K562 (cell line): ENCODE results near the gene MERTK.

ENCODE experiments used
- CREB1 ChIP-seq, 2 experiments: sonication (generic) in 1 of 2; formaldehyde crosslinking in 1 of 2; IDR thresholded peaks; 2 replicates each; pipeline versions ENCODE4 v1.6.1 to v1.8.0; 2012 to 2022; ENCODE audit warnings: inconsistent platforms in 1 of 2, mild to moderate bottlenecking in 1 of 2, missing genetic modification reagents in 1 of 2, moderate library complexity in 1 of 2
- GABPA ChIP-seq: fragments of 200-800 bp; sonication (Bioruptor generic); conservative IDR thresholded peaks from 2 replicates; pipeline ENCODE4 v1.6.1; 2016; ENCODE audit warnings: low read depth, missing genetic modification characterization, missing compliant biosample characterization
- HDAC6 ChIP-seq: IDR thresholded peaks from 2 replicates; pipeline ENCODE4 v1.6.1; 2012; ENCODE audit warnings: low read depth, mild to moderate bottlenecking, control low read depth, inconsistent platforms, low read length, moderate library complexity
- IFI16 ChIP-seq: fragments of 250-450 bp; sonication (Bioruptor Pico); IDR thresholded peaks from 2 replicates; pipeline ENCODE4 v2.1.2; 2022; ENCODE audit warnings: mild to moderate bottlenecking, inconsistent platforms
- JUN ChIP-seq, 2 experiments: sonication (generic) in 1 of 2; formaldehyde crosslinking in 1 of 2; IDR thresholded peaks; 2 replicates each; pipeline versions ENCODE4 v1.6.1 to v1.8.0; 2012 to 2022; ENCODE audit warnings: borderline replicate concordance in 2 of 2, mild to moderate bottlenecking in 2 of 2, improper control_type of control experiment in 1 of 2, low read depth in 1 of 2, low read length in 1 of 2, missing genetic modification reagents in 1 of 2
- JUND ChIP-seq, 2 experiments: IDR thresholded peaks; 2 replicates in 1 of 2; 3 replicates in 1 of 2; pipeline ENCODE4 v1.6.1; 2011; ENCODE audit warnings: borderline replicate concordance in 2 of 2, low read depth in 2 of 2, low read length in 2 of 2, improper control_type of control experiment in 1 of 2, missing biosample characterization in 1 of 2, missing genetic modification characterization in 1 of 2, missing genetic modification reagents in 1 of 2
- POLR2A ChIP-seq: fragments of 450-650 bp; conservative IDR thresholded peaks from 2 replicates; pipeline ENCODE4 v1.6.1; 2016
- POU5F1 ChIP-seq: fragments of 150-350 bp; IDR thresholded peaks from 2 replicates; pipeline ENCODE4 v1.6.1; 2014; ENCODE audit warnings: borderline replicate concordance, low read length, low read depth, mild to moderate bottlenecking; ENCODE audit not compliant: partially characterized antibody
- SAFB ChIP-seq: fragments of 200-400 bp; formaldehyde crosslinking; IDR thresholded peaks from 2 replicates; pipeline ENCODE4 v1.6.1; 2017; ENCODE audit warnings: low read depth, low read length, borderline replicate concordance
- ZNF551 ChIP-seq: fragments of 250-450 bp; sonication (Bioruptor Pico); IDR thresholded peaks from 2 replicates; pipeline ENCODE4 v1.5.0; 2021; ENCODE audit warnings: mild to moderate bottlenecking, moderate library complexity
- TF ChIP-seq, protein P1 (sequence below), 3 experiments: IDR thresholded peaks in 2 of 3; conservative IDR thresholded peaks in 1 of 3; 2 replicates each; pipeline ENCODE4 v1.5.1; 2011 to 2012; ENCODE audit warnings: low read length in 3 of 3, mild to moderate bottlenecking in 3 of 3, control low read depth in 2 of 3, improper control_type of control experiment in 1 of 3, inconsistent platforms in 1 of 3, low read depth in 1 of 3, mixed read lengths in 1 of 3, moderate library complexity in 1 of 3; ENCODE audit not compliant: insufficient read depth in 2 of 3
- TF ChIP-seq, protein P2 (sequence below): fragments of 450-650 bp; IDR thresholded peaks from 2 replicates; pipeline ENCODE4 v1.6.1; 2018; ENCODE audit warnings: mild to moderate bottlenecking, low read depth; ENCODE audit not compliant: partially characterized antibody
- TF ChIP-seq, protein P3 (sequence below), 2 experiments: fragments of 450-650 bp in 1 of 2; sonication (generic) in 1 of 2; formaldehyde crosslinking in 1 of 2; IDR thresholded peaks in 1 of 2; conservative IDR thresholded peaks in 1 of 2; 2 replicates each; pipeline versions ENCODE4 v1.6.1 to v1.8.1; 2016 to 2023; ENCODE audit warnings: mild to moderate bottlenecking in 2 of 2, moderate library complexity in 2 of 2, inconsistent platforms in 1 of 2, missing genetic modification reagents in 1 of 2

DNA sequence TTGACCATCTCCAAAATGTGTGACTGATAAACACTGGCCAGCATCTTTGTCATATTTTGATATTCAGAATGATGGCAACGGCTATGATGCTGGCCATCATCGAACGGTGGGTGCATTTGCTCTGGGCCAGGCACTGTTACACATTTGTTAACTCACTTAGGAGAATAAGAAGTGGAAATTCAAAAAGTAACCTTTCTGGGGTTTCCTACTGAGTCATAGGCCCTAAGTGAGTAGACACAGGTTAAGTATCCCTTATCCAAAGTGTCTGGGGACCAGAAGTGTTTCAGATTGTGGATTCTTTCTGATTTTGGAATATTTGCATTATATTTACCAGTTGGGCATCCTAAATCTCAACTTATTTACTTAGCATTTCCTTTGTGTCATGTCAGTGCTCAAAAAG is 92.0 kb downstream of the MERTK start:
- TF ChIP-seq, protein P1, sequence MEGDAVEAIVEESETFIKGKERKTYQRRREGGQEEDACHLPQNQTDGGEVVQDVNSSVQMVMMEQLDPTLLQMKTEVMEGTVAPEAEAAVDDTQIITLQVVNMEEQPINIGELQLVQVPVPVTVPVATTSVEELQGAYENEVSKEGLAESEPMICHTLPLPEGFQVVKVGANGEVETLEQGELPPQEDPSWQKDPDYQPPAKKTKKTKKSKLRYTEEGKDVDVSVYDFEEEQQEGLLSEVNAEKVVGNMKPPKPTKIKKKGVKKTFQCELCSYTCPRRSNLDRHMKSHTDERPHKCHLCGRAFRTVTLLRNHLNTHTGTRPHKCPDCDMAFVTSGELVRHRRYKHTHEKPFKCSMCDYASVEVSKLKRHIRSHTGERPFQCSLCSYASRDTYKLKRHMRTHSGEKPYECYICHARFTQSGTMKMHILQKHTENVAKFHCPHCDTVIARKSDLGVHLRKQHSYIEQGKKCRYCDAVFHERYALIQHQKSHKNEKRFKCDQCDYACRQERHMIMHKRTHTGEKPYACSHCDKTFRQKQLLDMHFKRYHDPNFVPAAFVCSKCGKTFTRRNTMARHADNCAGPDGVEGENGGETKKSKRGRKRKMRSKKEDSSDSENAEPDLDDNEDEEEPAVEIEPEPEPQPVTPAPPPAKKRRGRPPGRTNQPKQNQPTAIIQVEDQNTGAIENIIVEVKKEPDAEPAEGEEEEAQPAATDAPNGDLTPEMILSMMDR (IDR thresholded peaks at IDR 0.05 in 2 of 3, conservative IDR thresholded peaks at IDR 0.05 in 1 of 3; ENCODE audit: insufficient read depth in 2 of 3, low read depth in 1 of 3, low read length in 3 of 3), result no peak
- TF ChIP-seq GABPA (tag) (no peak), ZNF551 (CRISPR knock-in tag) (no peak), POLR2A (no peak), JUN (IDR thresholded peaks at IDR 0.05; ENCODE audit: borderline replicate concordance, low read depth, low read length) (no peak), JUN (CRISPR knock-in tag; IDR thresholded peaks at IDR 0.05; ENCODE audit: borderline replicate concordance) (no peak), IFI16 (no peak), POU5F1 (no peak), SAFB (no peak), CREB1 (IDR thresholded peaks at IDR 0.05) (no peak), CREB1 (CRISPR knock-in tag; IDR thresholded peaks at IDR 0.05) (no peak), JUND (IDR thresholded peaks at IDR 0.05; ENCODE audit: borderline replicate concordance, low read depth, low read length) (no peak), JUND (tag; IDR thresholded peaks at IDR 0.05; ENCODE audit: borderline replicate concordance, low read depth, low read length) (no peak), HDAC6 (no peak)
- TF ChIP-seq, protein P2, sequence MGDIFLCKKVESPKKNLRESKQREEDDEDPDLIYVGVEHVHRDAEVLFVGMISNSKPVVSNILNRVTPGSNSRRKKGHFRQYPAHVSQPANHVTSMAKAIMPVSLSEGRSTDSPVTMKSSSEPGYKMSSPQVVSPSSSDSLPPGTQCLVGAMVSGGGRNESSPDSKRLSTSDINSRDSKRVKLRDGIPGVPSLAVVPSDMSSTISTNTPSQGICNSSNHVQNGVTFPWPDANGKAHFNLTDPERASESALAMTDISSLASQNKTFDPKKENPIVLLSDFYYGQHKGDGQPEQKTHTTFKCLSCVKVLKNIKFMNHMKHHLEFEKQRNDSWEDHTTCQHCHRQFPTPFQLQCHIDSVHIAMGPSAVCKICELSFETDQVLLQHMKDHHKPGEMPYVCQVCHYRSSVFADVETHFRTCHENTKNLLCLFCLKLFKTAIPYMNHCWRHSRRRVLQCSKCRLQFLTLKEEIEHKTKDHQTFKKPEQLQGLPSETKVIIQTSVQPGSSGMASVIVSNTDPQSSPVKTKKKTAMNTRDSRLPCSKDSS, result no peak
- TF ChIP-seq, protein P3, sequence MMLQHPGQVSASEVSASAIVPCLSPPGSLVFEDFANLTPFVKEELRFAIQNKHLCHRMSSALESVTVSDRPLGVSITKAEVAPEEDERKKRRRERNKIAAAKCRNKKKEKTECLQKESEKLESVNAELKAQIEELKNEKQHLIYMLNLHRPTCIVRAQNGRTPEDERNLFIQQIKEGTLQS (IDR thresholded peaks at IDR 0.05), result no peak
- TF ChIP-seq, protein P3 (CRISPR knock-in tag; conservative IDR thresholded peaks at IDR 0.05), result no peak
